ENCODE measurements around the gene TANC1.

GRCh38 chr2:159139216-159139933 lies 170.9 kb downstream of the TANC1 start:
- no peak for TF ChIP-seq CTCF (optimal IDR thresholded peaks at IDR 0.05 in 1 of 3, IDR thresholded peaks at IDR 0.05 in 1 of 3, conservative IDR thresholded peaks at IDR 0.05 in 1 of 3; ENCODE audit: extremely low read depth in 1 of 3, insufficient read depth in 2 of 3, low read length in 3 of 3)
- no peak for TF ChIP-seq EZH2 (IDR thresholded peaks at IDR 0.05; ENCODE audit: low read length)
